GM21526 (cell line): Measurements from ENCODE around the gene DMRTC2.

Source experiments
- ATAC-seq: cut with Tn5 transposase; IDR thresholded peaks from one replicate; pipeline ENCODE4 v1.9.1; 2021; ENCODE audit warnings: moderate library complexity; ENCODE audit not compliant: unreplicated experiment, low FRiP score

The DMRTC2 gene

GRCh38 chr19:41887711-41888382 is 43.0 kb downstream of the DMRTC2 start:
- no peak for ATAC-seq

GRCh38 chr19:41888926-41889325 is 44.1 kb downstream of the DMRTC2 start:
- no peak for ATAC-seq

GRCh38 chr19:41889896-41890295 is 45.1 kb downstream of the DMRTC2 start:
- ATAC-seq, result no peak

- ATAC-seq, result no peak
These were observed 46.1 kb downstream of the DMRTC2 start for GRCh38 chr19:41890936-41891335.

GRCh38 chr19:41892173-41892902 is 47.5 kb downstream of the DMRTC2 start:
- no peak for ATAC-seq

GRCh38 chr19:41893899-41894298 is 49.1 kb downstream of the DMRTC2 start:
- no peak for ATAC-seq

GRCh38 chr19:41894350-41894749 is 49.5 kb downstream of the DMRTC2 start:
- no peak for ATAC-seq

- ATAC-seq, result no peak
These were observed 51.1 kb downstream of the DMRTC2 start for GRCh38 chr19:41895745-41896580.

- ATAC-seq, result no peak
These were observed 51.7 kb downstream of the DMRTC2 start for GRCh38 chr19:41896581-41896942.

GRCh38 chr19:41897181-41897580 is 52.3 kb downstream of the DMRTC2 start:
- no peak for ATAC-seq

GRCh38 chr19:41897820-41898219 is 53.0 kb downstream of the DMRTC2 start:
- no peak for ATAC-seq

GRCh38 chr19:41898235-41898634 is 53.4 kb downstream of the DMRTC2 start:
- ATAC-seq, result no peak
